HG02973 (cell line): Measurements from ENCODE around the gene SEPTIN5.

ENCODE experiments used
- ATAC-seq: cut with Tn5 transposase; IDR thresholded peaks from one replicate; pipeline ENCODE4 v1.9.1; 2021; ENCODE audit warnings: moderate library complexity; ENCODE audit not compliant: unreplicated experiment

SEPTIN5 gene

GRCh38 chr22:19769393-19769715 is 55.1 kb downstream of the SEPTIN5 start:
- no peak for ATAC-seq

GRCh38 chr22:19770349-19771220 is 56.3 kb downstream of the SEPTIN5 start:
- ATAC-seq: no peak

- ATAC-seq: no peak
These were observed 58.0 kb downstream of the SEPTIN5 start for GRCh38 chr22:19772422-19772672.
